HCT116 (cell line): ENCODE data around the gene EDNRA. TPM values are rescaled to one million over a fixed set of nuclear protein-coding genes. Genes with fewer than 3 reads are reported as not detected.

Experiments used
- ATAC-seq: fragments of 200-7000 bp; cut with Tn5 transposase; 2 replicates; pipeline ENCODE4 v1.9.1; 2020; ENCODE audit warnings: mild to moderate bottlenecking, moderate library complexity
- BruUV-seq: library from RNA; stranded (reverse); fragments of 400-500 nt; replicated peaks from 2 replicates; lab custom pipeline; 2021; lab: Mats Ljungman, UMichigan
- CTCF ChIA-PET: fragments of 300-600 bp; sonication (Branson Sonifier 250); formaldehyde crosslinking; loops from one replicate; lab custom pipeline; 2021; ENCODE audit warnings: antibody characterized with exemption; lab: Charles Lee
- POLR2A ChIA-PET: fragments of 300-600, 350-600 bp; sonication (Branson Sonifier 250); formaldehyde crosslinking; loops from one replicate; lab custom pipeline; 2021; ENCODE audit warnings: antibody characterized with exemption; lab: Charles Lee
- RAD21 ChIA-PET, 2 experiments: fragments of 300-600 bp; sonication (Branson Sonifier 250); formaldehyde crosslinking; loops; one replicate each; lab custom pipeline; 2023; ENCODE audit warnings: low total read pairs in 2 of 2; ENCODE audit not compliant: uncharacterized antibody in 2 of 2, unreplicated experiment in 2 of 2, low non-redundant PET in 1 of 2; lab: Charles Lee
- DNase-seq: peaks from one replicate; pipeline ENCODE4 v3.0.0-alpha.2; 2010; ENCODE audit warnings: low read depth, low spot score
- H2AFZ ChIP-seq: fragments of 200-600 bp; shearing (Covaris generic), sonication (generic); 2 replicates; pipeline ENCODE4 v1.6.1; 2017; ENCODE audit warnings: low read depth, mixed run types, mixed read lengths, antibody characterized with exemption, low read length; ENCODE audit not compliant: poor library complexity, severe bottlenecking
- H3K27ac ChIP-seq: 2 replicates; pipeline ENCODE4 v1.5.1; 2012; ENCODE audit warnings: low read depth, low read length
- H3K27me3 ChIP-seq: fragments of 200-600 bp; sonication (generic); 2 replicates; pipeline ENCODE4 v1.6.1; 2016; ENCODE audit warnings: mixed run types, low read length, mixed read lengths; ENCODE audit not compliant: insufficient read depth
- H3K36me3 ChIP-seq, 2 experiments: fragments of 200-500 bp in 1 of 2; fragments of 200-600 bp in 1 of 2; sonication (Bioruptor generic) in 1 of 2; sonication (generic) in 1 of 2; 2 replicates each; pipeline versions ENCODE4 v1.5.1 to v1.6.1; 2014 to 2016; ENCODE audit warnings: low read length in 2 of 2, inconsistent platforms in 1 of 2, mixed read lengths in 1 of 2, mixed run types in 1 of 2; ENCODE audit not compliant: insufficient read depth in 2 of 2, control insufficient read depth in 1 of 2
- H3K4me1 ChIP-seq, 2 experiments: fragments of 200-600 bp in 1 of 2; sonication (generic) in 1 of 2; 2 replicates each; pipeline versions ENCODE4 v1.5.1 to v1.6.1; 2012 to 2017; ENCODE audit warnings: low read length in 2 of 2, inconsistent platforms in 1 of 2, mild to moderate bottlenecking in 1 of 2, mixed read lengths in 1 of 2, mixed run types in 1 of 2, moderate library complexity in 1 of 2; ENCODE audit not compliant: insufficient read depth in 2 of 2, control insufficient read depth in 1 of 2
- H3K4me2 ChIP-seq: fragments of 200-600 bp; sonication (generic); 2 replicates; pipeline ENCODE4 v1.6.1; 2017; ENCODE audit warnings: mixed run types, low read length, mixed read lengths
- H3K4me3 ChIP-seq, 2 experiments: fragments of 200-600 bp in 1 of 2; sonication (generic) in 1 of 2; replicated peaks in 1 of 2; 2 replicates each; pipeline ENCODE4 v1.5.1; 2011 to 2016; ENCODE audit warnings: low read length in 2 of 2, control low read depth in 1 of 2, low read depth in 1 of 2, mild to moderate bottlenecking in 1 of 2, mixed read lengths in 1 of 2, mixed run types in 1 of 2
- H3K79me2 ChIP-seq: fragments of 200-600 bp; sonication (generic); 2 replicates; pipeline ENCODE4 v1.6.1; 2017; ENCODE audit warnings: mild to moderate bottlenecking, mixed run types, low read length, moderate library complexity, mixed read lengths; ENCODE audit not compliant: insufficient read depth
- H3K9ac ChIP-seq: fragments of 200-600 bp; sonication (generic); 2 replicates; pipeline ENCODE4 v1.6.1; 2016; ENCODE audit warnings: low read length, mixed read lengths
- H3K9me2 ChIP-seq: fragments of 200-600 bp; sonication (generic), shearing (Covaris generic); 2 replicates; pipeline ENCODE4 v1.6.1; 2017; ENCODE audit warnings: mixed run types, mild to moderate bottlenecking, moderate library complexity; ENCODE audit not compliant: insufficient read depth
- H3K9me3 ChIP-seq, 2 experiments: fragments of 200-500 bp in 1 of 2; fragments of 200-600 bp in 1 of 2; sonication (Bioruptor generic) in 1 of 2; sonication (generic) in 1 of 2; 2 replicates each; pipeline ENCODE4 v1.6.1; 2014 to 2017; ENCODE audit warnings: low read length in 2 of 2, mixed read lengths in 2 of 2, inconsistent platforms in 1 of 2, low read depth in 1 of 2, mild to moderate bottlenecking in 1 of 2, mixed run types in 1 of 2, moderate library complexity in 1 of 2; ENCODE audit not compliant: control insufficient read depth in 1 of 2, insufficient read depth in 1 of 2
- H4K20me1 ChIP-seq: fragments of 200-600 bp; sonication (generic), shearing (Covaris generic); 2 replicates; pipeline ENCODE4 v1.6.1; 2017; ENCODE audit warnings: mixed run types, mild to moderate bottlenecking, moderate library complexity; ENCODE audit not compliant: insufficient read depth
- ATF3 ChIP-seq: IDR thresholded peaks from 2 replicates; pipeline ENCODE4 v1.6.1; 2012
- CEBPB ChIP-seq: IDR thresholded peaks from 2 replicates; pipeline ENCODE4 v1.6.1; 2012; ENCODE audit warnings: low read depth
- CTCF ChIP-seq, 3 experiments: fragments of 200-600 bp in 1 of 3; sonication (generic) in 1 of 3; IDR thresholded peaks in 2 of 3; conservative IDR thresholded peaks in 1 of 3; 2 replicates each; pipeline ENCODE4 v1.5.1; 2012 to 2017; ENCODE audit warnings: low read depth in 2 of 3, low read length in 2 of 3, antibody characterized with exemption in 1 of 3, borderline replicate concordance in 1 of 3, control low read depth in 1 of 3, mild to moderate bottlenecking in 1 of 3, mixed read lengths in 1 of 3, mixed run types in 1 of 3, moderate library complexity in 1 of 3; ENCODE audit not compliant: insufficient read depth in 1 of 3
- EGR1 ChIP-seq: IDR thresholded peaks from 2 replicates; pipeline ENCODE4 v1.6.1; 2012; ENCODE audit warnings: low read depth
- ELF1 ChIP-seq: IDR thresholded peaks from 2 replicates; pipeline ENCODE4 v1.6.1; 2012; ENCODE audit warnings: low read depth, borderline replicate concordance
- EZH2phosphoT487 ChIP-seq: fragments of 200-600 bp; IDR thresholded peaks from 2 replicates; pipeline ENCODE4 v1.6.1; 2018; ENCODE audit warnings: antibody characterized with exemption, borderline replicate concordance
- FOSL1 ChIP-seq: IDR thresholded peaks from 2 replicates; pipeline ENCODE4 v1.6.1; 2012; ENCODE audit warnings: low read depth
- JUND ChIP-seq: IDR thresholded peaks from 2 replicates; pipeline ENCODE4 v1.6.1; 2012
- MAX ChIP-seq: IDR thresholded peaks from 2 replicates; pipeline ENCODE4 v1.6.1; 2012
- POLR2A ChIP-seq: IDR thresholded peaks from 2 replicates; pipeline ENCODE4 v1.7.0; 2011; ENCODE audit warnings: borderline replicate concordance; ENCODE audit not compliant: insufficient read depth, insufficient read length; ENCODE audit errors: extremely low read depth
- RAD21 ChIP-seq: IDR thresholded peaks from 2 replicates; pipeline ENCODE4 v1.6.1; 2012; ENCODE audit warnings: low read depth, mild to moderate bottlenecking
- REST ChIP-seq: IDR thresholded peaks from 2 replicates; pipeline ENCODE4 v1.6.1; 2012; ENCODE audit warnings: low read depth
- SIN3A ChIP-seq: IDR thresholded peaks from 2 replicates; pipeline ENCODE4 v1.6.1; 2012; ENCODE audit warnings: low read depth
- SRF ChIP-seq: IDR thresholded peaks from 2 replicates; pipeline ENCODE4 v1.6.1; 2012; ENCODE audit warnings: low read depth
- TCF7L2 ChIP-seq: IDR thresholded peaks from 2 replicates; pipeline ENCODE4 v1.7.0; 2011; ENCODE audit warnings: borderline replicate concordance, inconsistent platforms; ENCODE audit not compliant: insufficient read depth, insufficient read length; ENCODE audit errors: extremely low read depth
- YY1 ChIP-seq: IDR thresholded peaks from 2 replicates; pipeline ENCODE4 v1.6.1; 2011; ENCODE audit warnings: low read length, low read depth, moderate library complexity, mild to moderate bottlenecking; ENCODE audit not compliant: insufficient replicate concordance; ENCODE audit errors: extremely low read depth
- ZBTB33 ChIP-seq: IDR thresholded peaks from 2 replicates; pipeline ENCODE4 v1.6.1; 2011; ENCODE audit warnings: mild to moderate bottlenecking, low read length, moderate library complexity; ENCODE audit not compliant: insufficient replicate concordance; ENCODE audit errors: extremely low read depth
- ZFX ChIP-seq: fragments of 450-650 bp; IDR thresholded peaks from 2 replicates; pipeline ENCODE4 v1.6.1; 2017
- ZNF274 ChIP-seq: fragments of 200-500 bp; sonication (Bioruptor generic); IDR thresholded peaks from 2 replicates; pipeline ENCODE4 v1.6.1; 2014; ENCODE audit warnings: mild to moderate bottlenecking, low read depth, low read length, inconsistent platforms
- intact Hi-C: fragments of 100-400 bp; cut with micrococcal nuclease; formaldehyde crosslinking; loops from 2 replicates; pipeline ENCODE4 v1.10.0; 2022
- total RNA-seq: library from RNA; stranded (reverse); gene quantifications from one replicate; pipeline ENCODE4 v1.2.1, GENCODE V29; 2021; ENCODE audit not compliant: unreplicated experiment

EDNRA gene
- total RNA-seq, 1 experiment from 2014 or later: 2.0 TPM

GRCh38 chr4:147566762-147567161 lies 85.9 kb downstream of the EDNRA start:
- Histone ChIP-seq H3K27me3 (no peaks in the 10 kb centered on the region), H3K9me2 (0 out of 2 replicates have a peak, but pooled peaks cover 3% of the 10 kb centered on the region), H3K4me2 (no peak overlapping the region), H3K27ac (no peak overlapping the region), H3K9me3 (no peaks in the 10 kb centered on the region), H2AFZ (no peak overlapping the region), H4K20me1 (no peaks in the 10 kb centered on the region), H3K9ac (no peak overlapping the region), H3K79me2 (no peaks in the 10 kb centered on the region), H3K4me1 (no peaks in the 10 kb centered on the region), H3K36me3 (no peaks in the 10 kb centered on the region), H3K4me3 (no peak overlapping the region)
- ChIA-PET CTCF (no interaction called here), RAD21 (no interaction called here), POLR2A (no interaction called here)
- no peak for DNase-seq
- intact Hi-C loops: no loop called here
- no peak for ATAC-seq
- BruUV-seq: no TSS peak
- TF ChIP-seq EZH2phosphoT487: no peak
- TF ChIP-seq POLR2A: no peak
- TF ChIP-seq EGR1: no peak
- TF ChIP-seq CEBPB: no peak
- no peak for TF ChIP-seq JUND
- TF ChIP-seq FOSL1: no peak
- no peak for TF ChIP-seq RAD21
- no peak for TF ChIP-seq ELF1
- TF ChIP-seq TCF7L2: no peak
- TF ChIP-seq MAX: no peak
- TF ChIP-seq SIN3A: no peak
- no peak for TF ChIP-seq CTCF (IDR thresholded peaks at IDR 0.05 in 2 of 3, conservative IDR thresholded peaks at IDR 0.05 in 1 of 3; ENCODE audit: borderline replicate concordance in 1 of 3, insufficient read depth in 1 of 3, low read depth in 2 of 3, low read length in 2 of 3)
- no peak for TF ChIP-seq REST
- TF ChIP-seq YY1: no peak
- no peak for TF ChIP-seq ZNF274
- no peak for TF ChIP-seq ZFX
- no peak for TF ChIP-seq ATF3
- TF ChIP-seq SRF: no peak
- TF ChIP-seq ZBTB33: no peak
